CD14-positive monocyte (primary cell): Measurements from ENCODE around the gene SYS1. TPM values are rescaled to one million over a fixed set of nuclear protein-coding genes. Genes with fewer than 3 reads are reported as not detected.

ENCODE experiments used
- DNase-seq, 3 donors: peaks; one replicate each; pipeline ENCODE4 v3.0.0-alpha.2; 2011 to 2022
- H2AFZ ChIP-seq: 2 replicates; pipeline ENCODE4 v1.6.0; 2012; ENCODE audit warnings: mild to moderate bottlenecking, low read depth, low read length, inconsistent platforms; ENCODE audit not compliant: insufficient read depth, poor library complexity, severe bottlenecking
- H3K27ac ChIP-seq, 2 donors: 1 replicate in 1 of 2; 2 replicates in 1 of 2; pipeline ENCODE4 v1.5.1; 2012 to 2013; ENCODE audit warnings: low read length in 2 of 2, control low read depth in 1 of 2, inconsistent platforms in 1 of 2, low read depth in 1 of 2, mild to moderate bottlenecking in 1 of 2
- H3K27me3 ChIP-seq, 2 donors: one replicate each; pipeline versions ENCODE4 v1.6.0 to v1.6.1; 2011 to 2013; ENCODE audit warnings: low read length in 2 of 2; ENCODE audit not compliant: control insufficient read depth in 2 of 2, insufficient read depth in 2 of 2
- H3K36me3 ChIP-seq, 2 donors: replicated peaks in 1 of 2; 1 replicate in 1 of 2; 2 replicates in 1 of 2; pipeline versions ENCODE4 v1.5.1 to v1.6.1; 2012 to 2013; ENCODE audit warnings: low read length in 2 of 2, control low read depth in 1 of 2, inconsistent platforms in 1 of 2, mild to moderate bottlenecking in 1 of 2; ENCODE audit not compliant: insufficient read depth in 2 of 2, control insufficient read depth in 1 of 2
- H3K4me1 ChIP-seq, 2 donors: 1 replicate in 1 of 2; 2 replicates in 1 of 2; pipeline versions ENCODE4 v1.5.1 to v1.6.1; 2012 to 2013; ENCODE audit warnings: low read length in 2 of 2, control low read depth in 1 of 2, inconsistent platforms in 1 of 2, mild to moderate bottlenecking in 1 of 2, moderate library complexity in 1 of 2; ENCODE audit not compliant: insufficient read depth in 2 of 2, control insufficient read depth in 1 of 2
- H3K4me2 ChIP-seq: replicated peaks from 2 replicates; pipeline ENCODE3; 2012; ENCODE audit warnings: low read length, moderate library complexity, mild to moderate bottlenecking; ENCODE audit not compliant: poor library complexity, severe bottlenecking; ENCODE audit errors: extremely low read depth
- H3K4me3 ChIP-seq, 3 experiments: fragments of 200-600 bp in 1 of 3; sonication (generic) in 1 of 3; replicated peaks in 1 of 3; 1 replicate in 2 of 3; 2 replicates in 1 of 3; pipeline ENCODE4 v1.5.1; 2011 to 2013; ENCODE audit warnings: low read length in 3 of 3, mild to moderate bottlenecking in 3 of 3, control low read depth in 2 of 3, low read depth in 2 of 3, inconsistent platforms in 1 of 3, moderate library complexity in 1 of 3
- H3K79me2 ChIP-seq: 2 replicates; pipeline ENCODE4 v1.6.0; 2012; ENCODE audit warnings: mild to moderate bottlenecking, control low read depth, inconsistent platforms, low read length, moderate library complexity; ENCODE audit not compliant: insufficient read depth
- H3K9ac ChIP-seq: 2 replicates; pipeline ENCODE4 v1.6.0; 2017; ENCODE audit warnings: low read length, mild to moderate bottlenecking; ENCODE audit not compliant: insufficient read depth, poor library complexity, severe bottlenecking
- H3K9me3 ChIP-seq, 2 donors: replicated peaks in 1 of 2; 1 replicate in 1 of 2; 2 replicates in 1 of 2; pipeline versions ENCODE4 v1.5.1 to v1.6.1; 2012 to 2013; ENCODE audit warnings: low read length in 2 of 2, control low read depth in 1 of 2; ENCODE audit not compliant: control insufficient read depth in 1 of 2, insufficient read depth in 1 of 2
- H4K20me1 ChIP-seq: 2 replicates; pipeline ENCODE4 v1.6.0; 2012; ENCODE audit warnings: mild to moderate bottlenecking, low read length, control low read depth, moderate library complexity; ENCODE audit not compliant: insufficient read depth
- H3K27ac Mint-ChIP-seq, 7 donors: one replicate each; pipeline ENCODE4 v1.8.0; 2020; ENCODE audit warnings: mild to moderate bottlenecking in 7 of 7, mixed read lengths in 7 of 7, moderate library complexity in 6 of 7, inconsistent platforms in 2 of 7
- H3K27me3 Mint-ChIP-seq, 3 donors: one replicate each; pipeline ENCODE4 v1.8.0; 2021 to 2022; ENCODE audit warnings: low read depth in 3 of 3, mild to moderate bottlenecking in 3 of 3, mixed read lengths in 3 of 3, moderate library complexity in 3 of 3, inconsistent platforms in 1 of 3
- H3K36me3 Mint-ChIP-seq, 2 donors: one replicate each; pipeline ENCODE4 v1.8.0; 2020; ENCODE audit warnings: mixed read lengths in 2 of 2, inconsistent platforms in 1 of 2, mild to moderate bottlenecking in 1 of 2
- H3K4me1 Mint-ChIP-seq: one replicate; pipeline ENCODE4 v1.8.0; 2020; ENCODE audit warnings: mild to moderate bottlenecking, mixed read lengths
- H3K4me3 Mint-ChIP-seq, 2 donors: one replicate each; pipeline ENCODE4 v1.8.0; 2020; ENCODE audit warnings: mild to moderate bottlenecking in 2 of 2, mixed read lengths in 2 of 2, moderate library complexity in 1 of 2
- H3K9me3 Mint-ChIP-seq, 7 donors: one replicate each; pipeline ENCODE4 v1.8.0; 2020 to 2022; ENCODE audit warnings: mixed read lengths in 7 of 7, mild to moderate bottlenecking in 6 of 7, moderate library complexity in 6 of 7, inconsistent platforms in 2 of 7
- WGBS: methylation state at CpG from one replicate; pipeline ENCODE4 v1.1.5; 2013; ENCODE audit warnings: missing lambda C conversion rate; ENCODE audit not compliant: insufficient coverage; 5-methylcytosine and 5-hydroxymethylcytosine counted together
- intact Hi-C, 2 donors: fragments of 100-400 bp; cut with micrococcal nuclease; formaldehyde crosslinking; loops; one replicate each; pipeline versions ENCODE4 v1.15.0 to v1.15.1; 2023
- polyA plus RNA-seq, 3 donors: library from polyadenylated mRNA; depleted of rRNA in 1 of 3; unstranded in 2 of 3; stranded (reverse) in 1 of 3; fragments of 300-500 nt in 2 of 3; fragments of >200 nt in 1 of 3; fragmentation: Illumina TruSeq in 2 of 3; gene quantifications; 1 replicate in 2 of 3; 2 replicates in 1 of 3; pipeline ENCODE4 v1.2.3, GENCODE V29; 2012 to 2021
- TF ChIP-seq, protein P1 (sequence below): fragments of 200-600 bp; IDR thresholded peaks from one replicate; pipeline ENCODE4 v1.8.0; 2022; ENCODE audit warnings: antibody characterized with exemption, mild to moderate bottlenecking

SYS1 gene
- polyA plus RNA-seq, 3 donors, result 16.8 to 23.1 (median 22.1) TPM

DNA sequence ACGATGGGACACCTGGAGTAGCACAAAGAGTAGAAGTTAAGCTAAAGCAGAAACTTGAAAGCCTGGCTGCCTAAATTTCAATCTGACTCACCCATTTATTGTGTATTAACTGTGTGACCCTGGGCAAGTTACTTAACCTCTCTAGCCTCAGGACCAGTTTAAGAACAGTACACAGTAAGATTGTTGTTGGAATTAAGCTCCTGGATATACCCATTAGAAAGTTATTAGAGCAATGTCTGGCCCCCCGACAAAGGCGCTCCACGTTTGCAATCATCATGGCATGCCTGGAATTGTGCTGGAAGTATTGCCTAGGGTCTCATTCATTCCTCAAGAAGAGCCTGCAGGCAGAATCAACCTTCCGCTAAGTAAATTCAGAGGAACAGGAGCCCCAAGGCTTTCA lies 16.1 kb upstream of the SYS1 start:
- Mint-ChIP-seq H3K27me3 (peaks cover 10 to 26% (median 18%) of the 10 kb centered on the region in 3 donors), H3K27ac (peak overlapping the region in 1 of 7 donors; percentile 22), H3K9me3 (peaks cover 0 to 3% (median 0%) of the 10 kb centered on the region in 7 donors), H3K36me3 (peaks cover 0 to 12% of the 10 kb centered on the region in 2 donors), H3K4me3 (peak overlapping the region; percentile 85 to 88), H3K4me1 (peaks cover 50% of the 10 kb centered on the region)
- peaks cover 29 to 51% of the 10 kb centered on the region in 2 donors for H3K4me1 ChIP-seq
- H2AFZ ChIP-seq, result no peak overlapping the region
- no peaks in the 10 kb centered on the region for H4K20me1 ChIP-seq
- TF ChIP-seq, protein P1, sequence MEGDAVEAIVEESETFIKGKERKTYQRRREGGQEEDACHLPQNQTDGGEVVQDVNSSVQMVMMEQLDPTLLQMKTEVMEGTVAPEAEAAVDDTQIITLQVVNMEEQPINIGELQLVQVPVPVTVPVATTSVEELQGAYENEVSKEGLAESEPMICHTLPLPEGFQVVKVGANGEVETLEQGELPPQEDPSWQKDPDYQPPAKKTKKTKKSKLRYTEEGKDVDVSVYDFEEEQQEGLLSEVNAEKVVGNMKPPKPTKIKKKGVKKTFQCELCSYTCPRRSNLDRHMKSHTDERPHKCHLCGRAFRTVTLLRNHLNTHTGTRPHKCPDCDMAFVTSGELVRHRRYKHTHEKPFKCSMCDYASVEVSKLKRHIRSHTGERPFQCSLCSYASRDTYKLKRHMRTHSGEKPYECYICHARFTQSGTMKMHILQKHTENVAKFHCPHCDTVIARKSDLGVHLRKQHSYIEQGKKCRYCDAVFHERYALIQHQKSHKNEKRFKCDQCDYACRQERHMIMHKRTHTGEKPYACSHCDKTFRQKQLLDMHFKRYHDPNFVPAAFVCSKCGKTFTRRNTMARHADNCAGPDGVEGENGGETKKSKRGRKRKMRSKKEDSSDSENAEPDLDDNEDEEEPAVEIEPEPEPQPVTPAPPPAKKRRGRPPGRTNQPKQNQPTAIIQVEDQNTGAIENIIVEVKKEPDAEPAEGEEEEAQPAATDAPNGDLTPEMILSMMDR, result no peak
- H3K4me3 ChIP-seq, result peak overlapping the region in 1 of 3 experiments; percentile 76
- H3K9me3 ChIP-seq, result no peaks in the 10 kb centered on the region
- 100% methylated on average over 2 of the region's 5 CpGs for WGBS
- peaks cover 0 to 9% of the 10 kb centered on the region in 2 donors for H3K27me3 ChIP-seq
- peaks cover 8% of the 10 kb centered on the region for H3K79me2 ChIP-seq
- H3K27ac ChIP-seq, result no peak overlapping the region
- peak overlapping the region; percentile 90 for H3K4me2 ChIP-seq
- intact Hi-C loops, result no loop called here
- DNase-seq, result no peak
- no peak overlapping the region for H3K9ac ChIP-seq
- no peaks in the 10 kb centered on the region for H3K36me3 ChIP-seq

DNA sequence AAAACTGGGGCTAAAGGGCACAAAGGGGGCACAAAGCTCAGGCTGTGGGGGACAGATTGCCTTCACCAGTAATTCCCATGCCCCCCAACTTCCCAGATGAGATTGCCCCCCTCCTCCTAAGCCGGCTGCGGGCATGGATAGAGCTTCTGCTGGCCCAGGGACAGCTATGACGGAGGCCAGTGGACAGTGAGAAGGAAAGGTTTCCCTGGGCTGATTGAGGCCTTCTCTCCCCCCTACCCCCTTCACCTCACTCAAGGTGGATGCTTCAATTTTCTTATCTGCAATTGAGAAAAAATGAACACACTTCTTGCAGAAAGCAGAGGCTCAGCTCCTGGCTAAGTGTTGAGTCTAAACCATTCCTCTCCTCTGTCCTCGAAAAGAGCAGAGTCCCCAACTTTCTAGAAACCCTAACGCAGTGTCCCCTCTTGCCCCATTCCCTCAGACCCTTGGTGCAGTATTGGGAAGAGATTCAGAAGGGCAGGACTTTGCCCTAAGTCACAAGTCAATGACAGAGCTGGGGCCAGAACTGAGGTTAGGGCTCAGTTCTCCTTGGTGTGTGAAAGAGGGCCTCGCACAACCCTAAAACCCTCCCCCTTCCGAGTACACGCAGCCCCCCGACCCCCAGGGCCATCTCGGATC lies 15.5 kb upstream of the SYS1 start:
- Histone ChIP-seq H3K27me3 (peaks cover 0 to 9% of the 10 kb centered on the region in 2 donors), H3K79me2 (peaks cover 8% of the 10 kb centered on the region), H3K9ac (peak overlapping the region; percentile 67), H3K4me3 (peak overlapping the region; percentile 55 to 76 (median 61)), H3K4me1 (peaks cover 29 to 51% of the 10 kb centered on the region in 2 donors), H2AFZ (peak overlapping the region; percentile 85), H4K20me1 (no peaks in the 10 kb centered on the region), H3K9me3 (no peaks in the 10 kb centered on the region), H3K4me2 (peak overlapping the region; percentile 90), H3K36me3 (no peaks in the 10 kb centered on the region), H3K27ac (peak overlapping the region in 1 of 2 donors; percentile 60)
- DNase-seq, result no peak
- intact Hi-C loops, result no loop called here
- peak overlapping the region in 5 of 7 donors; percentile 54 to 79 (median 71) for H3K27ac Mint-ChIP-seq
- peaks cover 50% of the 10 kb centered on the region for H3K4me1 Mint-ChIP-seq
- peaks cover 0 to 12% of the 10 kb centered on the region in 2 donors for H3K36me3 Mint-ChIP-seq
- TF ChIP-seq, protein P1, result no peak
- WGBS, result 0% methylated on average over 1 of the region's 10 CpGs
- peaks cover 10 to 26% (median 18%) of the 10 kb centered on the region in 3 donors for H3K27me3 Mint-ChIP-seq
- H3K9me3 Mint-ChIP-seq, result peaks cover 0 to 3% (median 0%) of the 10 kb centered on the region in 7 donors
- H3K4me3 Mint-ChIP-seq, result peak overlapping the region; percentile 85 to 88
